K562 (cell line): Measurements from ENCODE around the gene B3GAT3. TPM values are rescaled to one million over a fixed set of nuclear protein-coding genes. Genes with fewer than 3 reads are reported as not detected.

ENCODE experiments used
- ARHGAP35 ChIP-seq: fragments of 450-650 bp; IDR thresholded peaks from 2 replicates; pipeline ENCODE4 v1.6.1; 2018; ENCODE audit not compliant: partially characterized antibody
- BDP1 ChIP-seq: IDR thresholded peaks from 3 replicates; pipeline ENCODE4 v1.6.1; 2011; ENCODE audit not compliant: insufficient read length, insufficient read depth
- CHAMP1 ChIP-seq: fragments of 450-650 bp; IDR thresholded peaks from 2 replicates; pipeline ENCODE4 v1.6.1; 2016; ENCODE audit warnings: mild to moderate bottlenecking
- CREBBP ChIP-seq: IDR thresholded peaks from one replicate; pipeline ENCODE4 v1.6.1; 2012; ENCODE audit warnings: low read depth, mild to moderate bottlenecking, control low read depth, inconsistent platforms, low read length
- E2F3 ChIP-seq: fragments of 250-450 bp; sonication (Bioruptor Pico); IDR thresholded peaks from 2 replicates; pipeline ENCODE4 v1.4.0; 2020; ENCODE audit warnings: mild to moderate bottlenecking
- GATA2 ChIP-seq: sonication (generic); formaldehyde crosslinking; IDR thresholded peaks from 2 replicates; pipeline ENCODE4 v1.4.0; 2020; ENCODE audit warnings: mild to moderate bottlenecking, missing genetic modification reagents
- GTF2E2 ChIP-seq: fragments of 200-800 bp; sonication (Bioruptor generic); IDR thresholded peaks from 2 replicates; pipeline ENCODE4 v1.6.1; 2016; ENCODE audit warnings: missing genetic modification characterization, missing compliant biosample characterization
- KAT7 ChIP-seq: sonication (generic); formaldehyde crosslinking; IDR thresholded peaks from 2 replicates; pipeline ENCODE4 v1.8.0; 2022; ENCODE audit warnings: missing genetic modification reagents, mild to moderate bottlenecking, borderline replicate concordance
- MAFK ChIP-seq: IDR thresholded peaks from 2 replicates; pipeline ENCODE4 v1.6.1; 2011; ENCODE audit warnings: low read length, improper control_type of control experiment
- MTA2 ChIP-seq: fragments of 450-650 bp; IDR thresholded peaks from 2 replicates; pipeline ENCODE4 v1.6.1; 2016; ENCODE audit warnings: low read depth
- NKRF ChIP-seq: fragments of 450-650 bp; IDR thresholded peaks from 2 replicates; pipeline ENCODE4 v1.6.1; 2016; ENCODE audit warnings: borderline replicate concordance
- POU5F1 ChIP-seq: fragments of 150-350 bp; IDR thresholded peaks from 2 replicates; pipeline ENCODE4 v1.6.1; 2014; ENCODE audit warnings: borderline replicate concordance, low read length, low read depth, mild to moderate bottlenecking; ENCODE audit not compliant: partially characterized antibody
- RBM15 ChIP-seq: fragments of 200-400 bp; formaldehyde crosslinking; IDR thresholded peaks from 2 replicates; pipeline ENCODE4 v1.6.1; 2018; ENCODE audit warnings: mild to moderate bottlenecking, low read length, moderate library complexity; ENCODE audit not compliant: insufficient read depth
- SRSF3 ChIP-seq: fragments of 200-400 bp; formaldehyde crosslinking; IDR thresholded peaks from 2 replicates; pipeline ENCODE4 v1.6.1; 2016; ENCODE audit warnings: mild to moderate bottlenecking, low read length, moderate library complexity; ENCODE audit not compliant: insufficient read depth
- TSHZ1 ChIP-seq: fragments of 250-450 bp; sonication (Bioruptor Pico); IDR thresholded peaks from 2 replicates; pipeline ENCODE4 v1.4.0; 2020; ENCODE audit warnings: mild to moderate bottlenecking, moderate library complexity
- XRCC3 ChIP-seq: fragments of 450-650 bp; IDR thresholded peaks from 2 replicates; pipeline ENCODE4 v1.6.1; 2017; ENCODE audit warnings: mild to moderate bottlenecking, moderate library complexity
- ZNF124 ChIP-seq: sonication (generic); formaldehyde crosslinking; IDR thresholded peaks from 2 replicates; pipeline ENCODE4 v1.8.1; 2022; ENCODE audit warnings: missing genetic modification reagents
- ZNF431 ChIP-seq: sonication (generic); formaldehyde crosslinking; IDR thresholded peaks from 2 replicates; pipeline ENCODE4 v1.8.0; 2022; ENCODE audit warnings: mild to moderate bottlenecking, missing genetic modification reagents
- ZNF444 ChIP-seq: fragments of 250-450 bp; sonication (Bioruptor Pico); IDR thresholded peaks from 2 replicates; pipeline ENCODE4 v1.4.0; 2020; ENCODE audit warnings: mild to moderate bottlenecking, moderate library complexity
- ZNF696 ChIP-seq: fragments of 250-450 bp; sonication (Bioruptor Pico); conservative IDR thresholded peaks from 2 replicates; pipeline ENCODE4 v1.4.0; 2020; ENCODE audit warnings: mild to moderate bottlenecking, moderate library complexity
- ZNF75A ChIP-seq: fragments of 450-650 bp; formaldehyde crosslinking; IDR thresholded peaks from 2 replicates; pipeline ENCODE4 v1.4.0; 2020; ENCODE audit warnings: mild to moderate bottlenecking
- polyA plus RNA-seq, 8 experiments: library from polyadenylated mRNA; depleted of rRNA in 4 of 8; stranded (reverse) in 5 of 8; unstranded in 3 of 8; fragments of >200 nt; fragmentation: Nextera tagmentation in 2 of 8; fragmentation: Illumina TruSeq in 1 of 8; extraction: Ambion mirVana in 2 of 8; extraction: Trizol in 1 of 8; gene quantifications; 2 replicates each; pipeline versions ENCODE4 v1.2.1 to v1.2.3, GENCODE V29; 2011 to 2014; ENCODE audit warnings: inconsistent platforms in 1 of 8, missing spikeins in 1 of 8
- total RNA-seq, 7 experiments: library from RNA; depleted of rRNA in 6 of 7; stranded (reverse); fragments of >200 nt in 6 of 7; fragmentation: Illumina TruSeq in 2 of 7; extraction: Trizol in 2 of 7; gene quantifications; 2 replicates each; pipeline versions ENCODE4 v1.2.1 to v1.2.3, GENCODE V29; 2011 to 2021; ENCODE audit warnings: low replicate concordance in 1 of 7

Gene B3GAT3
- total and polyA plus RNA-seq, 9 of the 15 experiments (the other 6 are each of a cell fraction or from before 2014, with no cell fraction given), result 0.30 to 64.0 (median 21.4) TPM

DNA sequence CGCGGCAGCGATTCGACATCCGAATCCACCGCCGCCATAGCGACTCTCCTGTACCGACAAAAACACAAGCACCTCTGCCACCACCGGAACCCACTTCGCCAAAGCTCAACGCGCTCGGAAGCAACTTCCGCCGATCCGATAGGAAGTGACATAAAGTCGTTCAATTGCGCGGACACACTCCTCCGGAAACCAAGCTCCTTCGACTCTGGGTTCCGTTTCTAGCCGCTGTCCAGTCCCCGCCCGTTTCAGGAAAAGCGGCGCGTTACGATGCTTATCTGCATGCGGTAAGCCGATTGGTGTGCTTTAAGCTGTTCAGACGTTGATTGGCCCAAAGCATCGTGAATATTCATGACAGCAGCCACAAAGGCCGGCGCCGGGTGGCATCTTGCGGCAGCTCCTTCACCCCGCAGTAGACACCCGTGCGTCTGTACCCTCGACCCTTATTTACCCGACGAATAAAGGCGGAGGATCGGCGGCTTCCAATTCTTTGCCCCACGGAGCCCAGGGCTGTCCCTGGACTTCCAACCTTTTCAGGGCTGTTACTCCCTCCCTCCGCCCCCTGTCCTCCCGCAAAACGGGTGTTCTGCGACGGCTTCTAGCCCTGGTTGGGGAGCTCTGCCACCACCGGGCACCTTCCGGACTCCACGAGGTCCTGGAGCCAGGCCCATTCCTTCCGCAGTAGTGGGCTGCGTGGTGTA lies 30.2 kb downstream of the B3GAT3 start, which contains the start of gene TUT1 (continued):
- TF ChIP-seq RBM15, result no peak
- TF ChIP-seq NKRF, result peak; percentile 25; the same call in 1 of the 2 replicates
- no peak for TF ChIP-seq CREBBP
- TF ChIP-seq MAFK, result peak; percentile 21; the same call in 1 of the 2 replicates
- TF ChIP-seq CHAMP1, result peak; percentile 87; the same call in 1 of the 2 replicates
- TF ChIP-seq ZNF431 (CRISPR knock-in tag), result no peak; the same call in 1 of the 2 replicates
- TF ChIP-seq POU5F1, result peak; percentile 59
- no peak for TF ChIP-seq BDP1
- peak; percentile 84 for TF ChIP-seq E2F3 (CRISPR knock-in tag)
- TF ChIP-seq ZNF444, result no peak
- TF ChIP-seq SRSF3, result no peak
- no peak for TF ChIP-seq ZNF696
- 0 out of 2 replicates have a peak, but pooled peaks have one; percentile 56 for TF ChIP-seq GTF2E2 (tag)
- TF ChIP-seq ZNF75A (CRISPR knock-in tag), result no peak
- TF ChIP-seq KAT7 (CRISPR knock-in tag), result no peak
- TF ChIP-seq TSHZ1 (CRISPR knock-in tag), result no peak
- no peak for TF ChIP-seq ZNF124 (CRISPR knock-in tag)
- TF ChIP-seq ARHGAP35, result no peak
- no peak for TF ChIP-seq MTA2
- TF ChIP-seq GATA2 (CRISPR knock-in tag), result peak; percentile 94
- TF ChIP-seq XRCC3, result no peak
